HG03045 (cell line): ENCODE measurements around the gene KRT6A.

Source experiments
- ATAC-seq: cut with Tn5 transposase; IDR thresholded peaks from one replicate; pipeline ENCODE4 v1.9.1; 2021; ENCODE audit warnings: mild to moderate bottlenecking, moderate library complexity; ENCODE audit not compliant: unreplicated experiment

KRT6A gene

DNA sequence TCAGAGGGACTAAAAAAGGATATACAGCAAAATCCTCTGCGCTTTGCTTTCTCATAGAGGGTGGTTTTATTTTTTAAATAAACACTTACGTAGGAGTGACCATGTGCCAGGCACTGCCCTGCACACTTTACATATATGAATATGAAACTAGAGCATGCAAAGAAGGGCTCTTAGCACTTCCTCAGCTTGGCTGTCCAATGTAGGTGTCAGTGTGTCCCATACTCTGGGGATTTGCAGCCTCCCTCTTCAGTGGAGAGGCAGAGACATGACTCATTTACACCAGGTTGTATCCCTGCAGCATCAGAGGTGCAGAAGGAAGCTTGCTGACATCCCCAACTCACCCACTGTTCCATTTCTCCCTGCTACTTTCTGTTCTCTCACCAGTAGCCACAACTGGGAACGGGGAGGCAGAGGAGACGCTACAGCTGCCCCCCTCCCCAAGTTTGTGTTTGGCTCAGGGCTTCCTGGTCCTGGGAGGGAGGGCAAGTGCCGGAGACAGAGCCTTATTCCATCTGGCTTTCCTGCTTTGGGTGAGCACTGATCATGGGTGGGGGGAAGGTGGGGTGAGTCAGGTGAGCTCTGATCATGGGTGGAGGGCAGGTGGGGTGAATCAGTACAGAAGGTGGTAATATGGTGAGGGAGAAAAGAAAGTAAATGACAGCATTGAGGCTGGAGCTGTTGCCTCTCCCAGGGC, 32.0 kb upstream of the KRT6A start:
- ATAC-seq: no peak

- no peak for ATAC-seq
Observed at GRCh38 chr12:52524241-52524897, 31.3 kb upstream of the KRT6A start.

DNA sequence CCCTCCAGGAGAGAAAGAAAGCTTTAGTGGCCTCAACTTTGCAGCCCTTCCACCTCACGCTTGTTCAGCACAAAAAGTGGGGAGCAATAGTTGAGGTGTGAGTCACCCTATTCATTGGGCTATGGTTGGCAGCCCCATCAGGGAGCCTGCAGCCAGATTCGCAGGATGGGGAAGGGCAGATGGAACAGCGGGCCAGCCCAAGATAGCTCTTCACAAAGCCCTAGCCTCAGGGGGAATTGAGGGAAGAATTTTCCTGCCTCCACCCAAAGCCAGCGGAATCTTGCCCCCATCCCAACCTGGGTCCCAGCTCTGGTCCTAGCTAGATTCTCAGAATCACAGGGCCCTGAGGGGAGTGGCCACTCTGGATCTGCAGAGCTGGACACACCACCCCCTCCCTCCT, 30.8 kb upstream of the KRT6A start:
- ATAC-seq: no peak

DNA sequence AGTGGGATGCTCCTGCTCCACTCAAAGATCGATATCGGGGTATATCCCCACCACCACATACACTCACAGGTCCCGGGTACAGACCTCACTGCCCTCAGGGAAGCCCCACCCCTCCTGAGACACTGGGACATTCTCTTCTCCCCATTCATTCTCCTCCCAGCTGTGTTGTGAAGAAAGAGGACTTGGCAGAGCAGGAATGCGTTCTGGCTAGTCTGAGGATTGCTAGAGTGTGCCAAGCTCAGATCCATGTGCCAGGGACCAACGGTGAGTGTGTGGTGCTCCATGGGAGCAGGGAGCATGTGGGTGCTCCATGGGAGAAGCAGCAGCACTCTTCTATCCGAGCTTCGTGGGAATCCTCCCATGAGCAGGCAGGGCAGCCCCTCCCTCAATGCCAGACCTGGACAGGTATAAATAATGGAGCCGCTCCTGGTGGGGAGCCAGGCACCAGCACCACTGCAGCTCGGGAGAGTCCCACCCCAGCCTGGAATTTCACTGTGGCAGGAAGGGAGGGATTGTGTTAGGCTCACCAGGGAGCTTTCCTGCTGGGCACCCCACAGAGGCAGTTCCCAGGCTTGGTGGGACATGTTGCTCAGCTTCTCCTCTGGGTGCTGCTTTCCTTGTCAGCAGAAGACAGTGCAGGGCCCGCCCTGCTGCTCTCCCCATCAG, 29.4 kb upstream of the KRT6A start:
- ATAC-seq: no peak

- no peak for ATAC-seq
Observed at GRCh38 chr12:52521568-52522266, 28.7 kb upstream of the KRT6A start.

DNA sequence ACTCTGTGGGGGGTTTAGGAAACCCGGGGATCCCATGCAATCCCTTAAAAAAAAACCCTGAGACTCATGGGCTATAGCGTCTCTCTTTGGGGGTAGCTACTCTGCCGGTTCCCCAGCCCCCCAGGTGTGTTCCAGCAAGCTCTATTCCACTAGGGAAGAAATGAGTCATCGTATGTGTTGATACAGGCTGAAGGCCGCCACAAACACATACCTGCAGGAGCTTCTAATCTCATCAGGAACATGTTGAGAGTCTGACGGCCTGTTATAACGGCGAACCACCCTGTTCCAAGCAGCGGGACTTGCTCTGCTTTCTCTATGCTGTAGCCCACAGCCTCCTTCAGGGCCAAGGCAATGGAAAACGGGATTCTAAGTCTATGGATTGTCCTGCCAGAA, 28.1 kb upstream of the KRT6A start:
- ATAC-seq: no peak

- no peak for ATAC-seq
Observed at GRCh38 chr12:52519826-52520662, 27.0 kb upstream of the KRT6A start, which contains the start of gene KRT5. TSS of gene KRT5 (minus strand) at chr12:52520394. CDS start at chr12:52520296, 98 bp downstream.

DNA sequence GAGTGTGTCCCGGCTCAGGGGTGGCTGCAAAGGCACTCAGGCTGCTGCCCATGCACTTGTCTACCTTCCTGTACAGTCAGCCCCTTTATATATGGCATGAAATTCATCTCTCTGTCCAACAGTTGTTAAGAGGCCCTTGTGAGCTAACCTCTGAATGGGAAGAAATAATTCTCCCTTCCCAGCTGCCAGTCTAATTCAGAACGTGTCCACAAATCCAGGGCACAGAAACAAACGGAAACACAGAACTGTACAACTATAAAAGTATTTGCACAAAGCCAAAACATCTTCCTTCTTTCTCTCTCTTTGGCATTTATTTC, 26.3 kb upstream of the KRT6A start:
- ATAC-seq: no peak

- no peak for ATAC-seq
Observed at GRCh38 chr12:52518574-52519386, 25.7 kb upstream of the KRT6A start.

DNA sequence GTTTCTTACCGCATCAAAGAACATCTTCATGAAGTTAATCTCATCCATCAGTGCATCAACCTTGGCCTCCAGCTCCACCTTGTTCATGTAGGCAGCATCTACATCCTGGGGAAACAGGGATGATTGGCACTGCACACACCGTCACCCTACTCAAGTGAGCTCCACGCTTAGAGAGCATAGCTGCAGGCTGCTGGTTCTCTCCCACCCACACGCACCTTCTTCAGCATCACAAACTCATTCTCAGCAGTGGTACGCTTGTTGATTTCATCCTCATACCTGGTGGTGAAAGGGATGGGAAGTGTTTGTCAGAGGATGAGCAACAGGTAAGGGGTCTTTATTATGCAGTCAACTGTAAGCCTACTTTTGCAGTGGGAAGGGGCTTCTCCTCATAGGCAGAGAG, 24.8 kb upstream of the KRT6A start:
- ATAC-seq: no peak

- ATAC-seq: no peak
Observed at GRCh38 chr12:52517005-52517835, 24.2 kb upstream of the KRT6A start.

DNA sequence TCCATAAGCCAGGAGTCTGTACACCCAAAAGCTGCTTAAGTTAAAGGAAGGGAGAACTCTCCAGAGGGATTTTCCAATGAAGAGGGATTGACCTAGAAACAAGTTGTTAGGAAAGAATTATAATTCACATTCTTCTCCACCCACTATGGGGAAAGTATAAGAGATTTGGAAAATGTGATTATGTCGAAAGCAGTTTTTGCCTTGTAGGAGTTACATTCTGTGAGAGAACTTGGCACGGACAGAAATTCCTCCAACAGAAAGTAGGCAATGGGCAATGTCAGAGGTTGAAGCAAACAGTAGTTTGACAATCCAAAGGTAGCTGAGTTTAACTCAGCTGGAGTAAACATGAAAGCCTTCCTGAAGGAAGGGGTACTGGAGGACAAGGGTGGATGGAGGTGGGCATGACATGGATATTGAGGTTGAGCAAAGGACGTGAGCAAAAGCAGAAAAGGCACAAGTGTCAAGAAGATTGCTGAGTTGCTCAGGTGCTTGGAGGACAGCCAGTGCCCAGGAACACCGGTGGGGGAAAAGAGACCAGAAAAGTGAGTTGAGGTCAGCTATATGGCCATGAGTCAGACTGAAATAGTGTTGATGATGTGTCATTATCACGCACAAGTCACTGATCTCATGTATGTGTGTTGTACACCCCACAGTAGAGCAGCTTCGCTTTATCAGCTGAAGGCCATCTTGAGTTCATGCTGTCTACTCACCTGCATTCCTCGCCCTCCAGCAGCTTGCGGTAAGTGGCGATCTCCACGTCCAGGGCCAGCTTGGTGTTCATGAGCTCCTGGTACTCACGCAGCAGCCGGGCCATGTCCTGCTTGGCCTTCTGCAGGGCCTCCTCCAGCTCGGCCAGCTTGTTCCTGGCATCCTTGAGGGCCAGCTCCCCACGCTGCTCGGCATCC, 23.1 kb upstream of the KRT6A start:
- no peak for ATAC-seq

DNA sequence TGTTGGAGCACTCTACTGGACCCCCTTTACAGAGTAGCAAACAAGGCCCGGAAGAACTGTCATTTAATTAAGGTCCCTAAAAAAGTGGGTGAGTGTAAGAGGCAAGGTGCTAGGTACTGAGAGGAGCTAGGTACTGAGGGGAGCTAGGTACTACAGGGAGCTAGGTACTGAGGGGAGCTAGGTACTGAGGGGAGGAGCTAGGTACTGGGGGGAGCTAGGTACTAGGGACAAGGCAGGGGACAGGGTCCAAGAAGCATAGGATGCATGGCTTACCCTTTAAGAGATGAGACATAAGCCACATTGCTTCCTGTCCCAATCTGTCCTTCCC, 22.2 kb upstream of the KRT6A start:
- no peak for ATAC-seq

DNA sequence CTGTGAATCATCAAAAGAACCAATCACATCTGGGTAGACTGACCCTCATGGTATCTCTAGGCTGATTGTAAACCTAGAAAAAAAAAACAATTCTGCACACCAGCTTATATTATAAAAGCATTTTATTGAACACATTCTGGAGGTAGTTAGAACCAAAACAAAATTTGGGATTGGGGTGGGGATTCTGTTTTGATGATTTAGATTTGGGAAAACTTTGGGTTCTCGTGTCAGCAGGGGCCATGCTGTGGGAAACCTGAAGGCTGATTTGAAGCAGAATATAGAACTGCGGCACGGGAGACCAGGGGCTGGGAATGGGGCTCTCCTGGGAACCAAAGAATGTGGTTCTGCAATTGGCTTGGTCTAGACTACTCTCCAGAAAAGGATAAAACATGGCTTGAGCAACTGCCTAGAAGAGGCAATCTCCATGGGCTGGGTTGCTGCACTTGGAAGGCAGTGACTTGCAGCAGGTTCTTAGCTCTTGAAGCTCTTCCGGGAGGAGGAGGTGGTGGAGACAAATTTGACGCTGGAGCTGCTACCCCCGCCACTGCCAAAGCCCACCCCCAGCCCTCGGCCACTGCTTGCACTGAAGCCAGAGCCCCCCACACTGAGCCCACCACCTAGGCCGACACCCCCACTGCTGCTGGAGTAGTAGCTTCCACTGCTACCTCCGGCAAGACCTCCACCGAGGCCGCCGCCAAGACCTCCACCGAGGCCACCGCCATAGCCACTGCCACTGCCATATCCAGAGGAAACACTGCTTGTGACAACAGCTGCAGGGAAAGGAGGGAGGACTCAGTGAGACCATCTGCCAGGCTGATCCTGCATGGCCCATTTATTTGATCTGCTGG, 21.6 kb upstream of the KRT6A start:
- ATAC-seq: no peak

DNA sequence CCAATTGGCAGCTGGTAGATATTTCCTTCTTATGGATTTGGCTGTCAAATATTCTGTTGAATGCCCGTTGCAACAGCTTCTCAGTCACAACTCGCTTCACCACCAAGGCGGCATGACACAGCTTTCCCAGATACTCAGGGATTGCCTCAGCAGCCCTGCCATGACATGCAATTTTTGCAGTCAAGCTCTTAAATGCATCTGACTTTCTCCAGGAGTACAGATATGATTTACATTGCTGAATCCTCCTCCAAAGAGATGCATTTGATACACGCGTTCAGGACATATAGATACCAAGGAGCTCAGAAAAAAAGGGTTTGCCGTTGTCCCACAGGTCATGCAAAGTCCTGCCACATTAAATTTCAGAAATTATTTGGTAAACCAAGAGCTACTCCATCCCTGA, 20.7 kb upstream of the KRT6A start:
- no peak for ATAC-seq

GRCh38 chr12:52508211-52508610, 15.2 kb upstream of the KRT6A start:
- ATAC-seq: no peak
